GM21367 (cell line): ENCODE results near the gene HAVCR1.

Source experiments
- ATAC-seq: cut with Tn5 transposase; IDR thresholded peaks from one replicate; pipeline ENCODE4 v1.9.1; 2021; ENCODE audit not compliant: unreplicated experiment

HAVCR1 gene

DNA sequence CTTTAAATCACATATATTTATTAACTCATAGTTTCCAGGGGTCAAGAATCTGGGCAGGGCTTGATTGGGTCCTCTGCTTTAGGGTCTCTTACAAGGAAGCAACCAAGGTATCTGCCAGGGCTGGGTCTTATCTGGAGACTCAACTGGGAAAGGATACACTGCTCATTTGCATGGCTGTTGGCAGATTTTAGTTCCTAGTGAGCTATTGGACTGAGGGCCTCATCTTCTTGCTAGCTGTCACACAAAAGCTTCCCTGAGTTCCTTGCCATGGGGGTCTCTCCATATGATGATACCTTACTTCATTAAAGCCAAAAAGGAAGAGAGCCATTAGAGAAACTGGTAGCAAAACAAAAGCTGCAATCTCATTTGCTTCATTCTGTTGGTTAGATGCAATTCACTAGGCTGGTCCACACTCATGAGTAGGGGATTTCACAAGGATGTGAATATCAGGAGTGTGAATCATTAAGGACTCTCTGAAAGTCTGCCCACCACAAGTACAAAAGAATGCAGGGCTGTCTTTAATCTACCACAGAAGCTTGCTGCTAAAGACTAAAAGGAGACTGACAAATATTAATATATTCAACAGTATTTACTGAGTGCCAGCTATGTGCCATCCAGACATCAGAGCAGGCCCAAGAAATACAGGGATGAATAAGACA, 53.9 kb downstream of the HAVCR1 start:
- no peak for ATAC-seq

DNA sequence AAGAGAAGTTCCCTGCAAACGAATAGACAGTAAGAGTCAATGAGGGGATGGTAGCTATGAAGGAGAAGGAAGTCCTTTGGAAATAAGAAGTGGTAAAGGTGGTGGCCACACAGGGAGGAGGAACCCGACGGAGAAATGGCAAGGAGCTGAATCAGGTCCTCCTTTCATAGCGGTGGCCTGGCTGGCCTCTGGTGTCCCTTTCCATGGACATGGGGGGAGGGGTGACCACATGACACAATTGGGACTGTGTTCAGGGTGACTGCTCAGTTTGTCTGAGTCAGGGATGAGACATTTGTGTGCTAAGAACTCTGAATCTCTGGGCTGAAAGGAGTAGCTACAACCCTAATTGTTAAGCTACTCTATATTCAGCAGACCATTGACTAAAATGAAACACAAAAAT, 67.2 kb downstream of the HAVCR1 start:
- ATAC-seq = no peak

GRCh38 chr5:156984064-156984463, 74.9 kb downstream of the HAVCR1 start:
- ATAC-seq = no peak

- no peak for ATAC-seq
Observed at GRCh38 chr5:156981481-156981880, 77.4 kb downstream of the HAVCR1 start.
